ENCODE data around the gene GUCY2D. TPM values are rescaled to one million over a fixed set of nuclear protein-coding genes. Genes with fewer than 3 reads are reported as not detected.

The GUCY2D gene
- total RNA-seq, 1 experiment from 2014 or later: not detected

DNA sequence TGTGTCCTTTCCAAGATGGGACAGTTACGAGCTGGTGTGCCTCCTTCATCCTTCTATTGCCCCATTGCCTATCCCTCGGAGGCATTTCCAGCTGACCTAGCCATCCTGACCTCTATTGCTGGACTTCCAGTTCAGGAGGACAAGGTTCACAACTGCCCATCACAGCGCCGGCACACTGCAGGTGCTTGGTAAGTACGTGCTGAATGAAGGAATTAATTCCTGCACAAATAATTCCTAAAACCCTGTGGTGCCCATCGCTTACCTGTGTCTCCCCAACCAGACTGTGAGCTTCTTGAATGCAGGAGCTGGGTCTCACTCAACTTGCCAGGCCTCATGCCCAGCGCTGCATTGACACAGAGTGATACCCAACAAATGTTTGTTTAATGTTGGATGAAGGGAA, 49.4 kb downstream of the GUCY2D start:
- Histone ChIP-seq H3K4me1 (ENCODE audit: insufficient read depth, low read length, poor library complexity, severe bottlenecking) (peaks cover 7% of the 10 kb centered on the region), H3K4me3 (ENCODE audit: low read depth, low read length, poor library complexity, severe bottlenecking) (no peak overlapping the region), H3K27ac (ENCODE audit: low read depth, low read length, poor library complexity, severe bottlenecking) (no peak overlapping the region), H3K9me3 (ENCODE audit: low read depth, low read length, poor library complexity, severe bottlenecking) (no peaks in the 10 kb centered on the region), H3K36me3 (ENCODE audit: insufficient read depth, low read length, poor library complexity, severe bottlenecking) (no peaks in the 10 kb centered on the region), H3K27me3 (replicated peaks; ENCODE audit: insufficient read depth, low read depth, low read length, poor library complexity) (no peaks in the 10 kb centered on the region)
- TF ChIP-seq EZH2 (IDR thresholded peaks at IDR 0.05; ENCODE audit: borderline replicate concordance, low read depth, low read length, poor library complexity, severe bottlenecking): no peak
- TF ChIP-seq, protein P1, sequence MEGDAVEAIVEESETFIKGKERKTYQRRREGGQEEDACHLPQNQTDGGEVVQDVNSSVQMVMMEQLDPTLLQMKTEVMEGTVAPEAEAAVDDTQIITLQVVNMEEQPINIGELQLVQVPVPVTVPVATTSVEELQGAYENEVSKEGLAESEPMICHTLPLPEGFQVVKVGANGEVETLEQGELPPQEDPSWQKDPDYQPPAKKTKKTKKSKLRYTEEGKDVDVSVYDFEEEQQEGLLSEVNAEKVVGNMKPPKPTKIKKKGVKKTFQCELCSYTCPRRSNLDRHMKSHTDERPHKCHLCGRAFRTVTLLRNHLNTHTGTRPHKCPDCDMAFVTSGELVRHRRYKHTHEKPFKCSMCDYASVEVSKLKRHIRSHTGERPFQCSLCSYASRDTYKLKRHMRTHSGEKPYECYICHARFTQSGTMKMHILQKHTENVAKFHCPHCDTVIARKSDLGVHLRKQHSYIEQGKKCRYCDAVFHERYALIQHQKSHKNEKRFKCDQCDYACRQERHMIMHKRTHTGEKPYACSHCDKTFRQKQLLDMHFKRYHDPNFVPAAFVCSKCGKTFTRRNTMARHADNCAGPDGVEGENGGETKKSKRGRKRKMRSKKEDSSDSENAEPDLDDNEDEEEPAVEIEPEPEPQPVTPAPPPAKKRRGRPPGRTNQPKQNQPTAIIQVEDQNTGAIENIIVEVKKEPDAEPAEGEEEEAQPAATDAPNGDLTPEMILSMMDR (conservative IDR thresholded peaks at IDR 0.05; ENCODE audit: low read depth, low read length): no peak
- ChIA-PET POLR2A (ENCODE audit: low non-redundant PET) (no interaction called here), CTCF (no interaction called here)
- no TSS peak for BruUV-seq (replicated peaks)
- DNase-seq (ENCODE audit: low spot score): no peak
- intact Hi-C loops (cut with micrococcal nuclease; ENCODE audit: unreplicated experiment): no loop called here

- ChIA-PET CTCF (no interaction called here), POLR2A (ENCODE audit: low non-redundant PET) (no interaction called here)
- Histone ChIP-seq H3K9me3 (ENCODE audit: low read depth, low read length, poor library complexity, severe bottlenecking) (no peaks in the 10 kb centered on the region), H3K27ac (ENCODE audit: low read depth, low read length, poor library complexity, severe bottlenecking) (no peak overlapping the region), H3K27me3 (replicated peaks; ENCODE audit: insufficient read depth, low read depth, low read length, poor library complexity) (no peaks in the 10 kb centered on the region), H3K36me3 (ENCODE audit: insufficient read depth, low read length, poor library complexity, severe bottlenecking) (no peaks in the 10 kb centered on the region), H3K4me1 (ENCODE audit: insufficient read depth, low read length, poor library complexity, severe bottlenecking) (peaks cover 7% of the 10 kb centered on the region), H3K4me3 (ENCODE audit: low read depth, low read length, poor library complexity, severe bottlenecking) (no peak overlapping the region)
- TF ChIP-seq, protein P1 (conservative IDR thresholded peaks at IDR 0.05; ENCODE audit: low read depth, low read length): no peak
- no peak for TF ChIP-seq EZH2 (IDR thresholded peaks at IDR 0.05; ENCODE audit: borderline replicate concordance, low read depth, low read length, poor library complexity, severe bottlenecking)
- intact Hi-C loops (cut with micrococcal nuclease; ENCODE audit: unreplicated experiment): no loop called here
- BruUV-seq (replicated peaks): no TSS peak
- no peak for DNase-seq (ENCODE audit: low spot score)
These were observed 50.1 kb downstream of the GUCY2D start for GRCh38 chr17:8052256-8053252.

DNA sequence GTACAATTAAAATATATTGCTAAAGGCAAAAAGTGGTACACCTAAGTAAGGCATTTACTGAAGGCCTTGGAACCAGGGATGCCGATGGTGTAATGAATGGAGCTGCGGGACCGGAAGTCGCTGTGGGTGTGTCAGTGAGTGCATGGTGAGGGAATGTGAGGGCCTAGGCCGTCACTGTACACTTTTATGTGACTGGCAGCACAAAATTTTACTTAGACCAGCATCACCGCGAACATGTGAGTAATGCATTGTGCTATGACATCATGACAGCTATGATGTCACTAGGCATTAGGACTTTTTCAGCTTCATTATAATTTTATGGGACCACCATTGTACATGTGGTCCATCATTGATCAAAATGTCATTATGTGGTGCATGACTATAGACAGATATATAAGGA, 51.2 kb downstream of the GUCY2D start:
- H3K4me1 ChIP-seq (ENCODE audit: insufficient read depth, low read length, poor library complexity, severe bottlenecking): peaks cover 7% of the 10 kb centered on the region
- H3K4me3 ChIP-seq (ENCODE audit: low read depth, low read length, poor library complexity, severe bottlenecking): no peak overlapping the region
- TF ChIP-seq EZH2 (IDR thresholded peaks at IDR 0.05; ENCODE audit: borderline replicate concordance, low read depth, low read length, poor library complexity, severe bottlenecking): no peak
- TF ChIP-seq, protein P1 (conservative IDR thresholded peaks at IDR 0.05; ENCODE audit: low read depth, low read length): no peak
- H3K27ac ChIP-seq (ENCODE audit: low read depth, low read length, poor library complexity, severe bottlenecking): no peak overlapping the region
- intact Hi-C loops (cut with micrococcal nuclease; ENCODE audit: unreplicated experiment): no loop called here
- DNase-seq (ENCODE audit: low spot score): no peak
- CTCF ChIA-PET: no interaction called here
- no peaks in the 10 kb centered on the region for H3K36me3 ChIP-seq (ENCODE audit: insufficient read depth, low read length, poor library complexity, severe bottlenecking)
- H3K9me3 ChIP-seq (ENCODE audit: low read depth, low read length, poor library complexity, severe bottlenecking): no peaks in the 10 kb centered on the region
- H3K27me3 ChIP-seq (replicated peaks; ENCODE audit: insufficient read depth, low read depth, low read length, poor library complexity): no peaks in the 10 kb centered on the region
- POLR2A ChIA-PET (ENCODE audit: low non-redundant PET): no interaction called here
- BruUV-seq (replicated peaks): no TSS peak

Data from A673 (cell line).